ENCODE data around the gene STK32A.
"Not testable (repeated sequence)": the region's sequence is repeated elsewhere in the genome, so short reads cannot be mapped to it uniquely, and the experiment has no call there.

STK32A gene

DNA sequence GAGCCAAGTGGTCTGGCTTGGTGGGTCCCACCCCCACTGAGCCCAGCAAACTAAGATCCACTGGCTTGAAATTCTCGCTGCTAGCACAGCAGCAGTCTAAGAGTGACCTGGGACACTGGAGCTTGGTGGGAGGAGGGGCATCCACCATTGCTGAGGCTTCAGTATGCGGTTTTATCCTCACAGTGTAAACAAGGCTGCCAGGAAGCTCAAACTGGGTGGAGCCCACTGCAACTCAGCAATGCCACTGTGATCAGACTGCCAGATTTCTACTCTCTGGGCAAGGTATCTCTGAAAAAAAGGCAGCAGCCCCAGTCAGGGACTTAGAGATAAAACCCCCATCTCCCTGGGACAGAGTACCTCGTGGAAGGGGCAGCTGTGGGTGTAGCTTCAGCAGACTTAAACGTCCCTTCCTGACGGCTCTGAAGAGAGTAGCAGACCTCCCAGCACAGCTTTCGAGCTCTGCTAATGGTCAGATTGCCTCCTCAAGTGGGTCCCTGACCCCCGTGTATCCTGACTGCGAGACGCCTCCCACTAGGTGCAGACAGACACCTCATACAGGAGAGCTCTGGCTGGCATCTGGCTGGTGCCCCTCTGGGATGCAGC is 18.2 kb upstream of the STK32A start:
- Histone ChIP-seq H3K27ac (ENCODE audit: low read depth, low read length) (no peak overlapping the region), H3K36me3 (ENCODE audit: control insufficient read depth in 5 of 5, insufficient read depth in 5 of 5, low read length in 5 of 5) (no peaks in the 10 kb centered on the region)

GRCh38 chr5:147223343-147223742 is 11.5 kb upstream of the STK32A start:
- no peaks in the 10 kb centered on the region for H3K4me1 ChIP-seq (ENCODE audit: control insufficient read depth in 5 of 5, insufficient read depth in 5 of 5, low read length in 5 of 5)
- no peaks in the 10 kb centered on the region for H3K27me3 ChIP-seq (ENCODE audit: control insufficient read depth in 5 of 5, insufficient read depth in 4 of 5, low read length in 5 of 5)

More for the DNA sequence above, 18.2 kb upstream of the STK32A start:
- Histone ChIP-seq H3K9ac (ENCODE audit: low read length in 5 of 5) (no peak overlapping the region), H3K4me1 (ENCODE audit: control insufficient read depth in 5 of 5, insufficient read depth in 5 of 5, low read length in 5 of 5) (no peaks in the 10 kb centered on the region), H3K4me3 (ENCODE audit: low read depth in 1 of 5, low read length in 5 of 5) (no peak overlapping the region), H3K27me3 (ENCODE audit: control insufficient read depth in 5 of 5, insufficient read depth in 4 of 5, low read length in 5 of 5) (peaks cover 0 to 2% (median 0%) of the 10 kb centered on the region in 5 donors), H3K9me3 (ENCODE audit: control insufficient read depth in 5 of 5, low read length in 5 of 5) (no peaks in the 10 kb centered on the region)

DNA sequence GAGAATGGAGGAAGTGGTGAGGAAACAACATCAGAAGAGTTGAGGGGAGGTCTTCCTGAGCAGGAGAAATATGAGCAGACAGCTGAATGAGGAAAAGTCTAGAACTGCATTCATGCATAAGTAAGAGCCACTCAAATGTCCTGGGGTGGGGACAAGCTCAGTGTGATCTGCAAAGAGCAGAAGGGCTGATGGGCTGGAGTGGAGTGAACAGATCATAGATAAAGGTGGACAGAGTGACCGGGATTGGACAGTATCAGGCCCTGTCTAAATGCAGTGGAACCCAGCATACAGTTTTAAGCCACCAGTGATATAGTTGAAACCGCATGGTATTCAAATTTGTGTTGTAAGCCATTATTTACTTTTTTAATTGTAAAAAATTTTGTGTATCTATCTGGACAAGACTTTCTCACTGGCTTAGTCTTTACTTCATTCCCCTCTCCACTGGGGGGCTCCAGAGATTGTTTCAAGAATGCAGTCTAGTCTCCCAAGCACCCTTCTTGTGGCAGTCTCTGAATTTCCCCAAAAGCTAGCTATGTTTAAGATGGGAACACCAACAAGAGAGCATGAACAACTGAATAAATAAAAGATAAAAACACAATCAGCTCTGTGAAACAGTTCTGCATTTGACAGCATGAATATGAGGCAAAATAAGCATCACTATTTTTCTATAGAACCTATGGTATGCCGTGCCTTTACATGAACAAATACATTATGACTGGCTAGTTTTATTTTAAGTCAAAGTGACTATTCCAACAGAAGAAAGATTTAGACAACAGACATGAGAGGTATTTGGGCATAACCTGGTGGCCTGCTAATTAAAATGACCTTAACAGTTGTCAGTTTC is 10.7 kb upstream of the STK32A start:
- Histone ChIP-seq H3K4me1 (ENCODE audit: control insufficient read depth in 5 of 5, insufficient read depth in 5 of 5, low read length in 5 of 5) (no peaks in the 10 kb centered on the region), H3K27ac (ENCODE audit: low read depth, low read length) (no peak overlapping the region), H3K9me3 (ENCODE audit: control insufficient read depth in 5 of 5, low read length in 5 of 5) (peaks cover 0 to 10% (median 0%) of the 10 kb centered on the region in 5 donors), H3K36me3 (ENCODE audit: control insufficient read depth in 5 of 5, insufficient read depth in 5 of 5, low read length in 5 of 5) (no peaks in the 10 kb centered on the region), H3K9ac (ENCODE audit: low read length in 5 of 5) (no peak overlapping the region), H3K27me3 (ENCODE audit: control insufficient read depth in 5 of 5, insufficient read depth in 4 of 5, low read length in 5 of 5) (no peaks in the 10 kb centered on the region), H3K4me3 (ENCODE audit: low read depth in 1 of 5, low read length in 5 of 5) (no peak overlapping the region)

More at GRCh38 chr5:147223343-147223742, 11.5 kb upstream of the STK32A start:
- Histone ChIP-seq H3K9me3 (ENCODE audit: control insufficient read depth in 5 of 5, low read length in 5 of 5) (peaks cover 0 to 3% (median 0%) of the 10 kb centered on the region in 5 donors), H3K4me3 (ENCODE audit: low read depth in 1 of 5, low read length in 5 of 5) (no peak overlapping the region), H3K27ac (ENCODE audit: low read depth, low read length) (no peak overlapping the region), H3K36me3 (ENCODE audit: control insufficient read depth in 5 of 5, insufficient read depth in 5 of 5, low read length in 5 of 5) (no peaks in the 10 kb centered on the region), H3K9ac (ENCODE audit: low read length in 5 of 5) (no peak overlapping the region)

- no peaks in the 10 kb centered on the region for H3K27me3 ChIP-seq (ENCODE audit: control insufficient read depth in 5 of 5, insufficient read depth in 4 of 5, low read length in 5 of 5)
- H3K9ac ChIP-seq (ENCODE audit: low read length in 5 of 5) = no peak overlapping the region
- H3K4me1 ChIP-seq (ENCODE audit: control insufficient read depth in 5 of 5, insufficient read depth in 5 of 5, low read length in 5 of 5) = no peaks in the 10 kb centered on the region
- no peak overlapping the region for H3K27ac ChIP-seq (ENCODE audit: low read depth, low read length)
- H3K9me3 ChIP-seq (ENCODE audit: control insufficient read depth in 5 of 5, low read length in 5 of 5) = peaks cover 0 to 15% (median 0%) of the 10 kb centered on the region in 5 donors
- H3K36me3 ChIP-seq (ENCODE audit: control insufficient read depth in 5 of 5, insufficient read depth in 5 of 5, low read length in 5 of 5) = no peaks in the 10 kb centered on the region
- H3K4me3 ChIP-seq (ENCODE audit: low read depth in 1 of 5, low read length in 5 of 5) = no peak overlapping the region
Observed at GRCh38 chr5:147225938-147226337, 8.9 kb upstream of the STK32A start.

GRCh38 chr5:147226512-147226911 is 8.3 kb upstream of the STK32A start:
- H3K9ac ChIP-seq (ENCODE audit: low read length in 5 of 5) = no peak overlapping the region
- no peaks in the 10 kb centered on the region for H3K36me3 ChIP-seq (ENCODE audit: control insufficient read depth in 5 of 5, insufficient read depth in 5 of 5, low read length in 5 of 5)
- no peaks in the 10 kb centered on the region for H3K4me1 ChIP-seq (ENCODE audit: control insufficient read depth in 5 of 5, insufficient read depth in 5 of 5, low read length in 5 of 5)
- H3K27me3 ChIP-seq (ENCODE audit: control insufficient read depth in 5 of 5, insufficient read depth in 4 of 5, low read length in 5 of 5) = no peaks in the 10 kb centered on the region
- no peak overlapping the region for H3K27ac ChIP-seq (ENCODE audit: low read depth, low read length)
- no peak overlapping the region for H3K4me3 ChIP-seq (ENCODE audit: low read depth in 1 of 5, low read length in 5 of 5)
- H3K9me3 ChIP-seq (ENCODE audit: control insufficient read depth in 5 of 5, low read length in 5 of 5) = peaks cover 0 to 19% (median 0%) of the 10 kb centered on the region in 5 donors

GRCh38 chr5:147234239-147234824 is 494 bp upstream of the STK32A start:
- Histone ChIP-seq H3K9me3 (ENCODE audit: control insufficient read depth in 5 of 5, low read length in 5 of 5) (peaks cover 0 to 8% (median 0%) of the 10 kb centered on the region in 5 donors), H3K36me3 (ENCODE audit: control insufficient read depth in 5 of 5, insufficient read depth in 5 of 5, low read length in 5 of 5) (no peaks in the 10 kb centered on the region), H3K4me1 (ENCODE audit: control insufficient read depth in 5 of 5, insufficient read depth in 5 of 5, low read length in 5 of 5) (peaks cover 0 to 17% (median 15%) of the 10 kb centered on the region in 5 donors), H3K9ac (ENCODE audit: low read length in 5 of 5) (peak overlapping the region in 4 of 5 donors; percentile 41 to 71 (median 64)), H3K4me3 (ENCODE audit: low read depth in 1 of 5, low read length in 5 of 5) (peak overlapping the region; percentile 62 to 83 (median 66)), H3K27ac (ENCODE audit: low read depth, low read length) (no peak overlapping the region), H3K27me3 (ENCODE audit: control insufficient read depth in 5 of 5, insufficient read depth in 4 of 5, low read length in 5 of 5) (peaks cover 0 to 24% (median 2%) of the 10 kb centered on the region in 5 donors)

- Histone ChIP-seq H3K36me3 (ENCODE audit: control insufficient read depth in 5 of 5, insufficient read depth in 5 of 5, low read length in 5 of 5) (no peaks in the 10 kb centered on the region), H3K9ac (ENCODE audit: low read length in 5 of 5) (no peak overlapping the region), H3K9me3 (ENCODE audit: control insufficient read depth in 5 of 5, low read length in 5 of 5) (no peaks in the 10 kb centered on the region), H3K27ac (ENCODE audit: low read depth, low read length) (no peak overlapping the region), H3K27me3 (ENCODE audit: control insufficient read depth in 5 of 5, insufficient read depth in 4 of 5, low read length in 5 of 5) (peaks cover 0 to 9% (median 0%) of the 10 kb centered on the region in 5 donors), H3K4me3 (ENCODE audit: low read depth in 1 of 5, low read length in 5 of 5) (no peak overlapping the region), H3K4me1 (ENCODE audit: control insufficient read depth in 5 of 5, insufficient read depth in 5 of 5, low read length in 5 of 5) (peaks cover 0 to 4% (median under 1%) of the 10 kb centered on the region in 5 donors)
Observed at GRCh38 chr5:147240266-147240985, 5.6 kb downstream of the STK32A start.

GRCh38 chr5:147243238-147243637 is 8.4 kb downstream of the STK32A start:
- not testable (repeated sequence) for H3K27me3 ChIP-seq (ENCODE audit: control insufficient read depth in 5 of 5, insufficient read depth in 4 of 5, low read length in 5 of 5); H3K36me3 ChIP-seq (ENCODE audit: control insufficient read depth in 5 of 5, insufficient read depth in 5 of 5, low read length in 5 of 5); H3K27ac ChIP-seq (ENCODE audit: low read depth, low read length); H3K9me3 ChIP-seq (ENCODE audit: control insufficient read depth in 5 of 5, low read length in 5 of 5); H3K9ac ChIP-seq (ENCODE audit: low read length in 5 of 5); H3K4me3 ChIP-seq (ENCODE audit: low read depth in 1 of 5, low read length in 5 of 5)
- H3K4me1 ChIP-seq (ENCODE audit: control insufficient read depth in 5 of 5, insufficient read depth in 5 of 5, low read length in 5 of 5) = peaks cover 0 to 14% (median 0%) of the 10 kb centered on the region in 5 donors

DNA sequence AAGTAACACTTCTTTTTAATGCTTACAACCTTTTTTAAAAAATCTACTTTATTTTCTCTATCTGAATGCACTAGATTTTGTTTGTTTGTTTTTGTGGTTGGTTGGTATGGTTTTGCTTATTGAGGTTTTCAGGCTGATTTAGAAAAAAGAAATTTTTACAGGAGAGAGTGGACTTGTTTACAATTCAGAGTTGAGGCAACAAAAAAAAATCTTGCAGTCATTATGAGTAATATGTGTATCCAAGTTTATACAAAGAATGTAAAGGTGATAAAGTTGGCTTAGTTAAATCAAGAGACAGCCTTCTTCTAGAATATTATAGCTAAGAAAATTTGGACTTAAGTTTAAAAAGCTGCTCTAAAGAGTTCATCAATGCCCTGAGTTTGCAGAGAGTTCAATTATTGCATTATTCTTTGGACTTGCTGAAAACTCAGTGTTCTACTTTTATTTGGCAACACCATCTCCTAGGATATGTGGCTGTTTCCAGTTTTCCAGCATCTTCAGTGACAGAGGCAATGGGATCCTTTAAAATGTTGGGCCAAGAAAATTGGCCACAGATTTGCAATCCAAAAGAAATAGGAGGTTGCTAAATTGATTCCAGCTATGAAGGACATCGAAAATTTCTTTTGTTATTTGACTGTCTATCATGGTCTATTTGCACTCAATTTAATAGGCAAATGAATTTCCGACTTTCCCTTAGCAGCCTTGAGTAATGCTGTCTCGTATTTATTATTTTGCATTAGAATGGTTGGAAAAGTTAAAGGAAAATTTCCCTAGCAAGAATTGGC is 10.7 kb downstream of the STK32A start:
- Histone ChIP-seq H3K4me3 (ENCODE audit: low read depth in 1 of 5, low read length in 5 of 5) (no peak overlapping the region), H3K27me3 (ENCODE audit: control insufficient read depth in 5 of 5, insufficient read depth in 4 of 5, low read length in 5 of 5) (no peaks in the 10 kb centered on the region), H3K36me3 (ENCODE audit: control insufficient read depth in 5 of 5, insufficient read depth in 5 of 5, low read length in 5 of 5) (no peaks in the 10 kb centered on the region), H3K4me1 (ENCODE audit: control insufficient read depth in 5 of 5, insufficient read depth in 5 of 5, low read length in 5 of 5) (peaks cover 0 to 18% (median 2%) of the 10 kb centered on the region in 5 donors), H3K9me3 (ENCODE audit: control insufficient read depth in 5 of 5, low read length in 5 of 5) (no peaks in the 10 kb centered on the region), H3K27ac (ENCODE audit: low read depth, low read length) (no peak overlapping the region), H3K9ac (ENCODE audit: low read length in 5 of 5) (no peak overlapping the region)

Data from subcutaneous abdominal adipose tissue (tissue), 5 donors.